ENCODE results near the gene EPM2AIP1. TPM values are rescaled to one million over a fixed set of nuclear protein-coding genes. Genes with fewer than 3 reads are reported as not detected.

EPM2AIP1 gene
- total and polyA plus RNA-seq, 4 experiments from 2014 or later: 9.1 to 47.0 (median 28.2) TPM

DNA sequence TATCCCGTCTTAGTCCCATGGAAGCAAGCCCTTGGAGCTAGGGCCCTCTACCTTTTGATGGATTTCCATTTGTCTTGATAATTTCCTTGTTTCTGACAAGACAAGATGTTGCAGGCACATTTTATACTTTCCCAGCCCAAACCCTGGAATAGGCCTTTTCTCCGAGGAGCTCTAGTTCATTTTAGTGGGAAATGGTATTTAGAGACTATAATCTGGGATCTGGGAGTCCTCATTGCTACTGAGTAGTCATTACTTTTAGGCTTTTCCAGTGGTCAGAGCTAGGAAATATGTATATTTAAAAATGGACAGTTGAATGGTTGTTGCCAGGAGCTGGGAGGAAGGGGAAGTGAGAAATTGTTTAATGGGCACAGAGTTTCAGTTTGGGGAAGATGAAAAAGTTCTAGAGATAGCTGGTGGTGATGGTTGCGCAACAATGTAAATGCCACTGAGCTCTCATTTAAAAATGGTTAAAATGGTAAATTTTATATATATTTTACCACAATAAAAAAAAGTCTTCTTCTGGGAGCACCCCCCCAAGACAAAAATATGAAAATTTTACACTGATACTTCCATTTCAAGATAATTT lies 32.0 kb upstream of the EPM2AIP1 start:
- peaks cover 47% of the 10 kb centered on the region for H3K36me3 ChIP-seq (ENCODE audit: insufficient read depth, low read length)
- peaks cover 0 to 2% (median 0%) of the 10 kb centered on the region in 8 donors for H3K9me3 Mint-ChIP-seq
- H3K36me3 Mint-ChIP-seq: peaks cover 63 to 88% of the 10 kb centered on the region in 2 donors
- no peak overlapping the region for H3K4me3 Mint-ChIP-seq
- H3K4me1 Mint-ChIP-seq: peaks cover 2 to 7% (median 4%) of the 10 kb centered on the region in 4 donors
- DNase-seq: no peak
- no peaks in the 10 kb centered on the region for H3K27me3 Mint-ChIP-seq
- H3K27ac ChIP-seq (ENCODE audit: low read depth, low read length): no peak overlapping the region
- H3K4me1 ChIP-seq (ENCODE audit: insufficient read depth, low read length): no peaks in the 10 kb centered on the region
- intact Hi-C loops (cut with micrococcal nuclease): loop anchor here (1.0 kb wide), 1 partner anchor 188 kb away; no protein-coding TSS in a partner anchor
- CTCF ChIA-PET (ENCODE audit: partially characterized antibody): interaction anchor here (0.7 to 2.7 kb wide), 9 partner anchors 10 to 231 kb away, joined by 3 to 28 read pairs (median 3); no protein-coding TSS in a partner anchor
- H3K27me3 ChIP-seq (ENCODE audit: insufficient read depth, low read length): no peaks in the 10 kb centered on the region
- POLR2A ChIA-PET (ENCODE audit: partially characterized antibody): no interaction called here
- peak overlapping the region in 1 of 7 donors; percentile 3 for H3K27ac Mint-ChIP-seq
- H3K4me3 ChIP-seq (ENCODE audit: low read length in 2 of 2): no peak overlapping the region
- no peaks in the 10 kb centered on the region for H3K9me3 ChIP-seq (ENCODE audit: control insufficient read depth in 1 of 2, low read length in 2 of 2)

DNA sequence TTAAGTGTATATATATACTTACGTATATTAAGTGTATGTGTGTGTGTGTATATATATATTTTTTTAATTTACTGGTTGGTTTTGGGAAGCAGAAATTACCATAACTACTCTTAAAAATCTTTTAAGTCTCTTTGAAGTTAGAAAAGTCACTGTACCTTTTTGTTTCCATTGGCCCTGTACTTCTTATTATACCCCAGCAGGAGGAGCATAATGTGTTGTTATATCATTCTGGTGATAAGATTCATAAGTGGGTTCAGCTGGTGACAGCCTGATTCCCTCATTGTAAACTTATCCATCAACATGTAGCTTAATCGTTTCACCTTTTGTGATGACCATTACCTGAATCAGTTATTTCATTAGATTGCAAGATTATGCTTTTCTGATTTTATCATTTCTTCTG lies 31.2 kb upstream of the EPM2AIP1 start:
- ChIA-PET CTCF (ENCODE audit: partially characterized antibody) (interaction anchor here (0.7 to 2.7 kb wide), 8 partner anchors 11 to 198 kb away, joined by 3 to 28 read pairs (median 4); no protein-coding TSS in a partner anchor), POLR2A (ENCODE audit: partially characterized antibody) (no interaction called here)
- H3K9me3 ChIP-seq (ENCODE audit: control insufficient read depth in 1 of 2, low read length in 2 of 2): no peaks in the 10 kb centered on the region
- Mint-ChIP-seq H3K4me1 (peaks cover 2 to 7% (median 4%) of the 10 kb centered on the region in 4 donors), H3K4me3 (no peak overlapping the region), H3K9me3 (peaks cover 0 to 2% (median 0%) of the 10 kb centered on the region in 8 donors), H3K27ac (no peak overlapping the region), H3K36me3 (peaks cover 67 to 89% of the 10 kb centered on the region in 2 donors), H3K27me3 (no peaks in the 10 kb centered on the region)
- intact Hi-C loops (cut with micrococcal nuclease): loop anchor here (1.0 kb wide), 1 partner anchor 189 kb away; no protein-coding TSS in a partner anchor
- no peaks in the 10 kb centered on the region for H3K4me1 ChIP-seq (ENCODE audit: insufficient read depth, low read length)
- H3K4me3 ChIP-seq (ENCODE audit: low read length in 2 of 2): no peak overlapping the region
- H3K27me3 ChIP-seq (ENCODE audit: insufficient read depth, low read length): no peaks in the 10 kb centered on the region
- DNase-seq: peak in 4 of 5 donors; percentile 1 to 19 (median 6)
- peaks cover 50% of the 10 kb centered on the region for H3K36me3 ChIP-seq (ENCODE audit: insufficient read depth, low read length)
- no peak overlapping the region for H3K27ac ChIP-seq (ENCODE audit: low read depth, low read length)

- Histone ChIP-seq H3K27ac (ENCODE audit: low read depth, low read length) (no peak overlapping the region), H3K9me3 (ENCODE audit: control insufficient read depth in 1 of 2, low read length in 2 of 2) (no peaks in the 10 kb centered on the region), H3K36me3 (ENCODE audit: insufficient read depth, low read length) (peaks cover 45% of the 10 kb centered on the region), H3K4me1 (ENCODE audit: insufficient read depth, low read length) (no peaks in the 10 kb centered on the region), H3K4me3 (ENCODE audit: low read length in 2 of 2) (no peak overlapping the region), H3K27me3 (ENCODE audit: insufficient read depth, low read length) (no peaks in the 10 kb centered on the region)
- intact Hi-C loops (cut with micrococcal nuclease): no loop called here
- Mint-ChIP-seq H3K27me3 (no peaks in the 10 kb centered on the region), H3K4me3 (no peak overlapping the region), H3K36me3 (peaks cover 65 to 82% of the 10 kb centered on the region in 2 donors), H3K4me1 (peaks cover 2 to 7% (median 4%) of the 10 kb centered on the region in 4 donors), H3K9me3 (no peaks in the 10 kb centered on the region), H3K27ac (peak overlapping the region in 1 of 7 donors; percentile 73)
- CTCF ChIA-PET (ENCODE audit: partially characterized antibody): no interaction called here
- POLR2A ChIA-PET (ENCODE audit: partially characterized antibody): no interaction called here
- DNase-seq: no peak
These were observed 24.8 kb upstream of the EPM2AIP1 start for GRCh38 chr3:37017683-37018082.

GRCh38 chr3:37016903-37017302 lies 24.0 kb upstream of the EPM2AIP1 start:
- CTCF ChIA-PET (ENCODE audit: partially characterized antibody): no interaction called here
- Mint-ChIP-seq H3K9me3 (no peaks in the 10 kb centered on the region), H3K4me3 (no peak overlapping the region), H3K27me3 (no peaks in the 10 kb centered on the region), H3K27ac (peak overlapping the region in 1 of 7 donors; percentile 27), H3K4me1 (peaks cover 0 to 7% (median 3%) of the 10 kb centered on the region in 4 donors), H3K36me3 (peaks cover 65 to 82% of the 10 kb centered on the region in 2 donors)
- no peak for DNase-seq
- Histone ChIP-seq H3K36me3 (ENCODE audit: insufficient read depth, low read length) (peaks cover 46% of the 10 kb centered on the region), H3K27me3 (ENCODE audit: insufficient read depth, low read length) (no peaks in the 10 kb centered on the region), H3K4me1 (ENCODE audit: insufficient read depth, low read length) (no peaks in the 10 kb centered on the region), H3K9me3 (ENCODE audit: control insufficient read depth in 1 of 2, low read length in 2 of 2) (no peaks in the 10 kb centered on the region), H3K27ac (ENCODE audit: low read depth, low read length) (no peak overlapping the region), H3K4me3 (ENCODE audit: low read length in 2 of 2) (no peak overlapping the region)
- intact Hi-C loops (cut with micrococcal nuclease): no loop called here
- POLR2A ChIA-PET (ENCODE audit: partially characterized antibody): no interaction called here

DNA sequence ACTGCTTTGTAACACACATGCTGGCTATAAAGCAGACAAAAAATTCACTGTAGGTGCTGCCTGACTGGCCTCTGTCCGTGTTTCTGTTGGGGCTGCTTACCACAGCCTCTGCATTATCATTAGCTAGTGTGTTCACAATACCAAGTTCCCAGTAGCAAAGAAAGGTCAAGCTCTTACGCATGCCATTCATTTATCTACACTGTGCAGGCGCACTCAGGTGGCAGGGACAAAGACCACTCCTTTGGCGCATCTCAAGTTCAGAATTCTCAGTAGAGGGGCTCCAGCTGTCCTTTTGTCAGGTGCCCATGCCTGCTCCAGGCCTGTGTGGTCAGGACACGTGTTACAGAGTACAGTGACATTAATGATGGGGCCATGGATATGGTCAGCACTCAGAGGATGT lies 22.7 kb upstream of the EPM2AIP1 start:
- H3K36me3 Mint-ChIP-seq: peaks cover 62 to 79% of the 10 kb centered on the region in 2 donors

DNA sequence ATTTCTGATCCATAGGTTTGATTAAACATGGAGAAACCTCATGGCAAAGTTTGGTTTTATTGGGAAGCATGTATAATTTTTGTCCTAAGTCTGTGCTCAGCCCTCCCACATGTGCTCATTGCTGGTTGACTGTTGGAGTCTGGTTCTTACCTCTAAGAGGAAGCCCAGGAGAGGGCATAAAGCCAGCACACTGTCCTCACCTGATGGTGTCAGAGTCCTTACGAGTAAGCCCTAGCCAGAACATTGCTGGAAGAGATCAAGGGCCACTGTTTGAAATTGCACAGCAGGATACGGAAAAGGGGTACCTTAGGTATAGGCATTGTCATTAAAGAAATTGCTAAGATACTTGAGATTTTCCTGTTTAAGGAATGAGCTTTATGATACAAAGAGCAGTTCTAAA lies 21.7 kb upstream of the EPM2AIP1 start:
- peaks cover 56 to 70% of the 10 kb centered on the region in 2 donors for H3K36me3 Mint-ChIP-seq
- H3K4me1 Mint-ChIP-seq: peaks cover 0 to 2% (median 0%) of the 10 kb centered on the region in 4 donors
- H3K4me1 ChIP-seq (ENCODE audit: insufficient read depth, low read length): no peaks in the 10 kb centered on the region
- H3K4me3 ChIP-seq (ENCODE audit: low read length in 2 of 2): no peak overlapping the region
- no peaks in the 10 kb centered on the region for H3K9me3 Mint-ChIP-seq
- ChIA-PET POLR2A (ENCODE audit: partially characterized antibody) (no interaction called here), CTCF (ENCODE audit: partially characterized antibody) (no interaction called here)
- intact Hi-C loops (cut with micrococcal nuclease): no loop called here
- no peaks in the 10 kb centered on the region for H3K27me3 Mint-ChIP-seq
- H3K27ac Mint-ChIP-seq: no peak overlapping the region
- no peaks in the 10 kb centered on the region for H3K27me3 ChIP-seq (ENCODE audit: insufficient read depth, low read length)
- H3K27ac ChIP-seq (ENCODE audit: low read depth, low read length): no peak overlapping the region
- no peaks in the 10 kb centered on the region for H3K9me3 ChIP-seq (ENCODE audit: control insufficient read depth in 1 of 2, low read length in 2 of 2)
- no peak for DNase-seq
- peaks cover 27% of the 10 kb centered on the region for H3K36me3 ChIP-seq (ENCODE audit: insufficient read depth, low read length)
- no peak overlapping the region for H3K4me3 Mint-ChIP-seq

More for the DNA sequence above, 22.7 kb upstream of the EPM2AIP1 start:
- CTCF ChIA-PET (ENCODE audit: partially characterized antibody): no interaction called here
- Mint-ChIP-seq H3K9me3 (no peaks in the 10 kb centered on the region), H3K27me3 (no peaks in the 10 kb centered on the region), H3K4me3 (no peak overlapping the region), H3K4me1 (peaks cover 0 to 2% (median 0%) of the 10 kb centered on the region in 4 donors), H3K27ac (no peak overlapping the region)
- Histone ChIP-seq H3K4me3 (ENCODE audit: low read length in 2 of 2) (no peak overlapping the region), H3K27me3 (ENCODE audit: insufficient read depth, low read length) (no peaks in the 10 kb centered on the region), H3K36me3 (ENCODE audit: insufficient read depth, low read length) (peaks cover 34% of the 10 kb centered on the region), H3K9me3 (ENCODE audit: control insufficient read depth in 1 of 2, low read length in 2 of 2) (no peaks in the 10 kb centered on the region), H3K4me1 (ENCODE audit: insufficient read depth, low read length) (no peaks in the 10 kb centered on the region), H3K27ac (ENCODE audit: low read depth, low read length) (no peak overlapping the region)
- intact Hi-C loops (cut with micrococcal nuclease): no loop called here
- POLR2A ChIA-PET (ENCODE audit: partially characterized antibody): no interaction called here
- DNase-seq: no peak

DNA sequence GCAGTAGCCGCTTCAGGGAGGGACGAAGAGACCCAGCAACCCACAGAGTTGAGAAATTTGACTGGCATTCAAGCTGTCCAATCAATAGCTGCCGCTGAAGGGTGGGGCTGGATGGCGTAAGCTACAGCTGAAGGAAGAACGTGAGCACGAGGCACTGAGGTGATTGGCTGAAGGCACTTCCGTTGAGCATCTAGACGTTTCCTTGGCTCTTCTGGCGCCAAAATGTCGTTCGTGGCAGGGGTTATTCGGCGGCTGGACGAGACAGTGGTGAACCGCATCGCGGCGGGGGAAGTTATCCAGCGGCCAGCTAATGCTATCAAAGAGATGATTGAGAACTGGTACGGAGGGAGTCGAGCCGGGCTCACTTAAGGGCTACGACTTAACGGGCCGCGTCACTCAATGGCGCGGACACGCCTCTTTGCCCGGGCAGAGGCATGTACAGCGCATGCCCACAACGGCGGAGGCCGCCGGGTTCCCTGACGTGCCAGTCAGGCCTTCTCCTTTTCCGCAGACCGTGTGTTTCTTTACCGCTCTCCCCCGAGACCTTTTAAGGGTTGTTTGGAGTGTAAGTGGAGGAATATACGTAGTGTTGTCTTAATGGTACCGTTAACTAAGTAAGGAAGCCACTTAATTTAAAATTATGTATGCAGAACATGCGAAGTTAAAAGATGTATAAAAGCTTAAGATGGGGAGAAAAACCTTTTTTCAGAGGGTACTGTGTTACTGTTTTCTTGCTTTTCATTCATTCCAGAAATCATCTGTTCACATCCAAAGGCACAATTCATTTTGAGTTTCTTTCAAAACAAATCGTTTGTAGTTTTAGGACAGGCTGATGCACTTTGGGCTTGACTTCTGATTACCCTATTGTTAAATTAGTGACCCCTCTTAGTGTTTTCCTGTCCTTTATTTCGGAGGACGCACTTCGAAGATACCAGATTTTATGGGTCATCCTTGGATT lies 674 bp upstream of the EPM2AIP1 start, which contains the start of gene MLH1:
Gene MLH1 (plus strand): TSS at position 193 of the 958 bp plus-strand sequence. CDS start 30 bp downstream, at position 223.
- H3K27me3 Mint-ChIP-seq: no peaks in the 10 kb centered on the region

More for the DNA sequence above, 674 bp upstream of the EPM2AIP1 start, which contains the start of gene MLH1:
- H3K27ac Mint-ChIP-seq: no peak within 1 kb of the TSS
- Histone ChIP-seq H3K4me1 (ENCODE audit: insufficient read depth, low read length) (peaks cover 45% of the 10 kb centered on the region), H3K27ac (ENCODE audit: low read depth, low read length) (peak within 1 kb of the TSS; percentile 95), H3K27me3 (ENCODE audit: insufficient read depth, low read length) (no peaks in the 10 kb centered on the region), H3K9me3 (ENCODE audit: control insufficient read depth in 1 of 2, low read length in 2 of 2) (no peaks in the 10 kb centered on the region), H3K4me3 (ENCODE audit: low read length in 2 of 2) (peak within 1 kb of the TSS; percentile 64 to 97), H3K36me3 (ENCODE audit: insufficient read depth, low read length) (peaks cover 20% of the 10 kb centered on the region)
- H3K9me3 Mint-ChIP-seq: no peaks in the 10 kb centered on the region
- ChIA-PET CTCF (ENCODE audit: partially characterized antibody) (interaction anchor here (0.6 to 6.6 kb wide), 12 partner anchors 20 to 267 kb away, joined by 3 to 54 read pairs (median 6); no protein-coding TSS in a partner anchor), POLR2A (ENCODE audit: partially characterized antibody) (interaction anchor here (0.8 to 6.6 kb wide), 31 partner anchors 10 to 1143 kb away, joined by 3 to 74 read pairs (median 5); partner anchors contain the start of genes ACAA1 and TRANK1)
- H3K4me1 Mint-ChIP-seq: peaks cover 25 to 38% (median 33%) of the 10 kb centered on the region in 4 donors
- no peak within 1 kb of the TSS for H3K4me3 Mint-ChIP-seq
- DNase-seq: peak in 4 of 5 donors; percentile 94 to 96 (median 96)
- intact Hi-C loops (cut with micrococcal nuclease): loop anchor here (1.0 to 2.0 kb wide), 4 partner anchors 23 to 81 kb away; no protein-coding TSS in a partner anchor
- peaks cover 28 to 30% of the 10 kb centered on the region in 2 donors for H3K36me3 Mint-ChIP-seq
